Daoy (cell line): ENCODE data around the gene NAV3. TPM values are rescaled to one million over a fixed set of nuclear protein-coding genes. Genes with fewer than 3 reads are reported as not detected.
"Not testable (repeated sequence)": the region's sequence is repeated elsewhere in the genome, so short reads cannot be mapped to it uniquely, and the experiment has no call there.

Experiments used
- DNase-seq: peaks from one replicate; pipeline ENCODE4 v3.0.0-alpha.2; 2015; ENCODE audit warnings: low read depth
- total RNA-seq: library from RNA; depleted of rRNA; stranded (reverse); fragments of >200 nt; shearing (Covaris generic); gene quantifications from 2 replicates; pipeline ENCODE4 v1.2.3, GENCODE V29; 2014

Gene NAV3
- total RNA-seq, 1 experiment from 2014 or later: 34.2 TPM

DNA sequence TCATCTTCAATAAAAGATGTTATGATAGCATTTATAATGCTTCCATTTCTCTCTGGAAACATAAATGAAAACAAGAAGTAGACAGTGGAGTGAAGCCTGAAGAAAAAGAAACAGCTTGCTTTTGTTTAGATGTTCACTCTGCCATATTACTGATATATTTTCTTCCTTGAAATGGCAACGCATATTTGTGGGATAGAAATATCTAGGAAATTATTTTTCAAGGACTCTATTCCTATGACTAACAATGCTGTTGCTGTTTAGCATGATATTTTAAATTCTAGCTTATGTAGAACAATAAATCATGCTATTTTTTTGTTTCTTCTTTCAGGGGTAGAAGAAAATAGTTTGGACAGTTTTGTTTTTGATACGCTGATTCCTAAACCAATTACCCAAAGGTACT lies 359.0 kb downstream of the NAV3 start:
- DNase-seq: no peak

DNA sequence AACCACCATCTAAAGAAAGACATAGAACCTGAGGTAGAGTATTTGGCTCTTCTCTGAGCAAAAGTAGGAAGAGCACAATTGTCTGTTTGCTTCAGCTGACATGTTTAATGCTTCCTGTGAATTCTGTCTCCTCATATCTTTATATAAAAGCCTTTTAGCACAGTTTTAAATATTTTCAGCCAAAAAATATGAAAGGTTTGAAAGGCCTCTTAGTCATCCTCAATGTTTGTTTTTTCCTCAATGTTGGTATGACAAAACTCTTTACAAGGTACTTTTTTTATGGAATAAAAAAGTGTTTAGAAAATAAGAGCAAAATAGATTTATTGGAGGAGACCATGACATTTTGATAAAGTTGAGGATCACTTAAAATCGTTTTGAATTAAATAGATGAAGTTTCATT lies 360.9 kb downstream of the NAV3 start:
- DNase-seq: no peak

DNA sequence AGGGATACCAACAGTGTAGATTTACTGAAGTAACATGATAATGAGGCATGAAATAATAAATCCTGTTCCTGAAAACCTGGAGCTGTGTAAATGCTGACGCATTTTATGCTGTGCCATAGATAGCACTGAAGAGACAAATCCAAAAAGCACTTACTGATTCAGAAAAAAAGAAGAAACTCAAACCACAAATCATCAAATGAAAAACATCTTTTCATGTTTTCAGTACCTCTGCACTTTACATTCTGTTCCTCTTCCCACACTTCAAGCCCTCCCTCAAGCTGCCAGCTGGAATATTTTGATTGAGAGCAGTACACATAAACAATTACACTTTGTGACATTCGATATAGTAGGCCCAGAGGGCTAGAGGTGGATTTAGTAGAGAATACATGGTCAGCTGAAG lies 362.3 kb downstream of the NAV3 start:
- no peak for DNase-seq

DNA sequence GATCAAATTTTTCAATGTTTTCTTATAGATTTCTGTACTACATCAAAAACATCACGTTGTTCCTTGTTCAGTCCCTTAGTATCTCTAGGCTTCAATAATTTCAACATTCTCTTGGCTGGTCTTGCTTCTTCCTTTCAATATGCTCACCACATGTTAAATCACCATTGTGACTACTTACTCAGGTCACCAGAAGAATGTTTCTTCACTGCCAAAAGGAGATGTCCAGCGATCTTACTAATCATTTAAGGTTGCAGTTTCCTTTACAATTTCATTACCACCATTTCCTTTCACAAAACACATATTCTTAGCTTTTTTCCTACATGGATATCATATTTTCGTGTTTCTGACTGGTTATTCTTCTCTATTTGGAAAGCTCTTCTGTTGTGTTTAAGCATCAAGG lies 363.8 kb downstream of the NAV3 start:
- DNase-seq: peak; percentile 23

DNA sequence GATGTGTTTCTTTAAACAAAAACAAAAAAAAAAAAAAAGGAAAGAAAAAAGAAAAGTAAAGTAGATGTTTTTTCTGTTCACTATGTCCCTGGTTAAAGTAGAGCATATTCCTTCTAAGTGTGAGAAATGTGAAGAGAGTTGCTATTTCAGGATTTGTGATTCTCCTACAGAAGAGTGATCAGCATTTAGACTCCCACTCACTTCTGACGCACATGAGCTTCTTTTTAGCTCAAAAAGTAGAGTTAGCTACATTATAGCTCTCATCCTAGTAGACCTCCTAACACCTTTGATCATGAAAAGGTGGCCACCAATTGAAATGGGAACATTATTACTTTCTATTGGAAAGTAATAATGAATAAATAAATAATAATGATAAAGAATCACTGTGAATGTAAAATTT lies 368.2 kb downstream of the NAV3 start:
- no peak for DNase-seq

DNA sequence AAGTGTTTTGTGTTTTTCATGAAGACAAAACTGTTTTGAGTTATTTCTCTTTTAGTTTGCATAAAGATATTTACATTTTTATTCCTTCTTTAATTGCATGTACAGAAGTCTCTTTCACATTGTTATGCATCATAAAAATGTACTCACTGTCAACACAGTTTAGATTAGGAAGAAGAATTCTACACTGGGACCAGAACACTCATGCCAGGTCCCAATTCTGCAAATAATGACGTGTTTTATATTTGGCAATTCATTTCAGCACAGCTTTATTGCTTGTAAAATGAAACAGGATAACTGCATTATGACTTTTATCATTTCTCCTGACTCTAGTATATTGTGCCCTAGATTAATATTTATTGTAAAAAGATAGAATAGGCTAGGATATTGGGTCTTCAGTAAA lies 369.2 kb downstream of the NAV3 start:
- no peak for DNase-seq

DNA sequence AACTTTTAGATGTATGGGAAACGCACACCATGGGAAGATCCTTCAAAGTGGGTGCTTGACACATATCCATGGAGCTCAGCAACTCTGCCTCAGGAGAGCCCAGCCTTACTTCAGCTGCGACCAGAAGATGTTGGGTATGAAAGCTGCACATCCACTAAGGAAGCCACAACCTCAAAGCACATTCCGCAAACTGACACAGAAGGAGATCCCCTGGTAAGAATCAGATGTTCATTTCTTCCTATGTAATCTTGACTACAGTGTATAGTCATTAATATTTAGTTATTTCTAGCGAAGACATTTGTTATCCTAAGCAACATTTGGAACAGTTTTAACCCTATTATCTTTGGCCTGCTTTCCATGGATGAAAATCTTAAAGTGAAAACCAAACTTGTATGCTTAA lies 374.2 kb downstream of the NAV3 start:
- no peak for DNase-seq

DNA sequence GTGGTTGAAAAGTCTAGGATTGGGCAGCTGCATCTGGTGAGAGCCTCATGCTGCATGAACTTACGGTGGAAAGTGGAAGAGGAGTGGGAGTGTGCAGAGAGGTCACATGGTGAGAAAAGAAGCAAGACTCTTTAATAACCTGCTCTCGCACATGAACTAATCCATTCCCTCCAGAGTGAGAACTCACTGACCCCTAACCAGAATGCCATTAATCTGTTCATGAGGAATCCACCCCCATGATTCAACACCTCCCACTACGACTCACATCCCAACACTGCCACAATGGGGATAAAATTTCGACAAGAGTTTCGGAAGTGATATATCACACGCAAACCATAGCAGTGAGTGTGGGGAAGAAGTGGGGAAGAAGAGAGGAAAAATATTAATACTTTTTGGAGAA lies 377.4 kb downstream of the NAV3 start:
- DNase-seq: peak; percentile 25

DNA sequence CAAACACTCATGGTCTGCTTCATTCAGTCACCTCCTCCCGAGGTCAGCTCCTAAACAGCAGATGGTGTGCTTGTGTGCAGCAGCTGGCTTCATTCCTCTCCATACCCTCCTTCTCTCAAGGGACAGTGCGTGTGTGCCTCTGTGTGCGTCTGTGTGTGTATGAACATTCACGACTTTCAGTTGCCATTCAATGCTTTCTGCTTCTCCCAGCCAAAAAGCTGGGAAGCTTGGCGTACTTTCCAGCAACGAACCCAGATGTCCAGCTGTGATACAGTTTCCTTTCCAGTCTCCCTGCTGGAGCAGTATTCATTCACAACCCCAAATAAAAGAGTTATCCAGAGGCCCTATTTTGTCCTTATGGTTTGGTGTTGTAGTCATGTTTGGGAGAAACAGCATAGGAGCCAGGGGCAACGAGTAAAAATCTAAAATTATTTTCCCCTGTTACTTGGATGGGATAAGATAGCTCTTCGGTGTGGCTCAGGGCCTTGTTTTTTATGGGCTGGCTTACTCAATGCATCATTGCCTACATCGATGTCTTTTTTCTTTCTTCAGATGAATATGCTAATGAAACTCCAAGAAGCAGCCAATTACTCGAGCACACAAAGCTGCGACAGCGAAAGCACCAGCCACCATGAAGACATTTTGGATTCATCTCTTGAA lies 379.3 kb downstream of the NAV3 start:
- DNase-seq: no peak

DNA sequence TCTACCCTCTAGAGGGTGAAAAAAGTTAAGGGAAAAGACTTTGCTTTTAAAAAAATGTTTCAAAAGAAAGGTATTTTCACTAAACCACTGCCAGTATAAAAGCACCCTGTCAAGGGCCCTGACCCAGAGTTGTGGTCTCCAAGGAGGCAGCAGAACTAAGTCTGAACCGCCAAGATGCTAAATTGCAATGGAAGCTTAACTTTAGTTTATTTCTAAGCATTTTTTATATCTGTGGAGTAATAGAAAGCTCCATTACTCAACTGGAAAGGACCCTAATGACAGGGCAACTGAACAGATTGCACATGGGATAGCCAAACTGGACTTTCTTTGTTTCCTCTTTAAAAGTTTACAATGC lies 379.8 kb downstream of the NAV3 start:
- no peak for DNase-seq

DNA sequence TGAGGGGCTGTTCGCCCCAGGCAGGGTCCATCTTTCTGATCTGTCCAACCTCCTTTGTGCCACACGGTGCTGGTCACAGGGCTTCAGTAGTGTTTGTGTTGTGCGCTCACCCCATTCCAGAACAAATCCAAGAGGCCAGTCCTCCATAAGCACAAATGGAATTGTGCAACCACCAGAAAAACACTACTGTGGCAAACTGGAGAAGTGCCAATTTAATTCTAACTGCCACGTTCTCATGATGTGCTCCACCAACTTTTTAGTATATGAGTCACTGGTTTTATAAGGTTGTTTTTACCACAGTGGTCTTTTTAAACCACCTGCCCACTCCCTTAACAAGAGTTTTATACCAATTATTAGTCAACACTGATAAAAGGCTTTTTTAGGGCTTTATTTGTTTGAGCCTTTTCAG lies 380.2 kb downstream of the NAV3 start:
- DNase-seq: peak; percentile 57

DNA sequence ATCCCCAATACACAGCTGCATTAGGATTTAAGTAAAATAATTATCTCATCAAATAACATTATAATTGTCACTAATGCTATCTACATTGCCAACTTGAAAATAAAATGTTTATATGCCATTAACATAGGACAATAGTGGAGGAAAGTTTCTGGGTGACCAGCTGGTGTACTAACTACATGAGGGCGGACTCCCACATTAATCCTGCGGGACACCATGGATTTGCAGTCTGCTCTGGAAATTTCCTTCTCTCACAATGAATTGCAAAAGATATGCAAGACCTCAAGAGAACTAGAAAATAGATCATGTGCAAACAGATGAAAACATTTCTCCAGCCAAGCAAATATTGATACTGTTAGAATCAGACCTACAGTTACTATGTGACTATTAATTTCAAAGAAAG lies 390.1 kb downstream of the NAV3 start:
- no peak for DNase-seq

DNA sequence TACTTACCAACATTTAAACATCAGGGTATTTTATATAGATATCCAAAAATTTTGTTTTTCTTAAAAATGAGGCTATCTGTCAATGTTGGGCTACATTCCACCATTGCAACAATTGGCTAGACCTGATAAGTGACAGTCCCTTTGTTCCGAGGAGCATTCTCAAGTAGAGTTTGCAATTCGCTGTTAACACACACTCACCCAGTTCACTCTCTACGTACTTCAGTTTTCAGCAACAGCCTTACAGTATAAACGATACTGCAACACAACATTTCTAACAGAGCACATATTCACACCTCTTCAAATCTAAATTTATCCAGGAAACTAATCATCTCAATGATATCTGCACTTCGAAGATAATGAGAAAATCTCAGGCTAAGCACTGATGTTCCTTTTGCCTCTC lies 393.5 kb downstream of the NAV3 start:
- no peak for DNase-seq

DNA sequence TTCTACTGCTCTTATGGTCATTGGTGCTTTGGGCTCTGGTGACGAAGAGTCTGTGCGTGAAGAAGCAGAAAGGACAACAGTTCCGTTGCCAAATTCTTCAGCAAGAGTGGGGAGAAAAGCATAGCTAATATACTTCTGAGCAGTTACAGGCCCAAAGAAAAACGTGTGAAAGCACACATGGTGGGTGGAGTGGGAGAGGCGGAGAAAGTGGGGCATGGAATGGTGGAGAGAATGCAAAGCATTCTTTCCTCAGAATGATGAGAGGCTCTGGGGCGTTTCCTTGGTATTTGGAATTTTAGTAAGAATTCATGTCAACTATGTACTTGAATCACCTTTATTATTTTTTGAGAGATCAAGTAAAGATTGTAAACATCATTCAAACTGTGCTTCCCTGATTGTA lies 396.1 kb downstream of the NAV3 start:
- no peak for DNase-seq

DNA sequence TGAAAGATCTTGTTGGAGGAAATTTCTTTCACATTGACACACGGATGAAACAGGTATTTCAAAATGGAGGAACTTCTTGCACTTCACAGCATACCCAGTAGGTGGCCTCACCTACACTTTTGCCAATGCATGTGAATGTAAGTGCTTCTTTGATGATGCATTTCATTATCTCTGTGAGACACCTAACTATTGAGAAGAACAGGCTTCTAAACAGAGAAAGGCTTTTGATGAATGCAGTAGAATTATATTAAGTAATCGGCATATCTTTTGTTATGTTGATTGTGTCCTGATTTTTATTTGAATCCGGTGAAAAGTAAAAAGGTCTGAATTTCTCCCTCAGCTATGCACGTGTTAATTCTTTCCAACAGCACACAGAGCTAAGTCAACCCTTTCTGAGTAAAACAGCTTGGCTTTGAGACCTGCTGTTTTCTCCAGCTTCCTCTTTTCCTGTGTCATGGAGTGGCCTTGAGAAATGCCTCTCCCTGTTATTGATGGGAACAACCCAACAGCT lies 399.0 kb downstream of the NAV3 start:
- peak; percentile 51 for DNase-seq

DNA sequence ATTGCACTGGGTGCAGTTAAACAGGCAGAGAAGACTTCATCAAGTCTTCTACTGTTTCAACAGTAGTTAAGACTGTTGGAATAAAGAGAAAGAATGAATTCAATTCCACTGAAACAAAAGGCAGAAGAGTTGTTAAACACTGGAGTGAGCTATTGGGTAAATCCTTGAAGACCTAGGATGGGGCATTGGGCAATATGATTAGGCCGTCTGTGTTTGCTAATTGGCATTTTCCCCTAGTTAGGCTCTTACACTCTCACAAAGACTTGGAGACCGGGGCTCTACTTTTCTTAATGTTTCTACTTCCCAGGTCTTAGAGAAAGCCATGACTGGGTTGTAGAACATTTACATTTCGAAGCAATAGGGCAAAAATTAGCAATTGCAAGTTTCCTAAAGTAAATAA lies 402.1 kb downstream of the NAV3 start:
- DNase-seq: no peak

DNA sequence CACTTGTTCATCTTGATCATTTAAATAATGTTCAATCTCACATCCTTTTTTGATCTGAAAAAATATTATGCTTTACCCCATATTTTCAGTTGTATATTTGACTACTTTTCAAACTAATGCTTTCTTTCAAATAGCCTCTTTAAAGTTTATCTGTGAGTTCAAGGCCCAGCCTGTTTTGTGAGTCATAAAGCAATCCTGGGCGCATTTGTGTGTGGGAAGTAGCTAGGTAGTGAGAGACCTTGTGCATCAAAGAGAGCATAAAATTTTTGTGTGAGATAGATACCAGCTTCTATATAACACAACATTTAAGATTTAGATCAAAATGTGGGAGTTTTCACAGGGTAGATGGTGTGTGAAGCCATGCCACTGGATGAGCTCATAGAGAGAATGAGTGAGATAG lies 405.6 kb downstream of the NAV3 start:
- no peak for DNase-seq

DNA sequence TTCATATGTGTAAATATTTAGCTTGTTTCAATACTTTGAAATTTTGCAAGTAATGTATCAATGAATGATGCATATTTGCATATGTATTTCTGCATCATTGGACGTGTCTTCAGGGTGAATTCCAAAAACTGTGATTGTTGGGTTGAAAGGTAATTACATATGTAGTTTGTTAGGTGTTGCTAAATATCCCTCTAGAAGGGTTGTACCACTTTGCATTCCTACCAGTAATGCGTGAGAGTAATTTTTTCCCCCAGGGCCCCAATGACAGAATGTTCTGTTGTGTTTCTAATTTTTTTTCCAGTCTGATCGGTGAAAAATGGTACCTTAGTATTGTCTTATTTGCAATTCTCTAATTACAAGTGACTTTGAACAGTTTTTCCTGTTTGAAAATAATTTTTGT lies 408.9 kb downstream of the NAV3 start:
- no peak for DNase-seq

DNA sequence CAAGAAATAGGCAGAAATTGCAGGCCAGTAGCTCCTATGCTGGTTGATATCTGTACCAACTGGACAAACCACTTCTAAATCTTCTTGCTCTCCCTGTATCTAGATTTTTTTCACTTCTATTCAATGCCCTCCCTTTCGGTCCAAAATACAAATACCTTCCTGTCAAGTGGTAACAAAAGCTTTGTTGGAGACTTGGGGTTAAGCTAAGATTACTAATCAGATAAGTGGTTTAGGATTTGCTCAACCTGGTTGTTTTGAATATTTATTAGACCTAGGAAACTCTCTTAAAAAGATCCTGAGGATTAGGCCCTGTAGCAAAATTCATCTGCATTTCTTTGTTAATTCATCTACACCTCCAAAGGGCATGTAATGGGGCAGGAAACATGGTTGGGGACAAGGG lies 410.1 kb downstream of the NAV3 start:
- no peak for DNase-seq

DNA sequence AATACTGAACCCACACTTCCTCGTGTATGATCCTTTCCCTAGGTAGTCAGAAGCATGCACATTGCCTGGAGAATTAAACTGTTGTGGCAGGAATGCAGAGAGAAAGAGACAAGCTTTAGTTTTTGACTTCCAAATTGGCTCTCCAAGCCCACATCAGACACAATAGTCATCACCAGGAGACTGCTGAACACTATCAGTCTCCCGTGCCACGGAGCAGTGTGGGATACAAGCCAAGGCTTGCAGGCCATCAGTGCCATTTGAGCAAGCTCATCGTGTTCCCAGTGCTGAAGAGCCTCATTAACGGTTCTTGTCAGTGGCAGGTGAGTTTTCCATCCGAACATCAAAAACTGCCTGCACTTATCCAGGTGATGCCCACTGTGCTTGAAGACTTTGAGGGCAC lies 410.8 kb downstream of the NAV3 start:
- DNase-seq: no peak

DNA sequence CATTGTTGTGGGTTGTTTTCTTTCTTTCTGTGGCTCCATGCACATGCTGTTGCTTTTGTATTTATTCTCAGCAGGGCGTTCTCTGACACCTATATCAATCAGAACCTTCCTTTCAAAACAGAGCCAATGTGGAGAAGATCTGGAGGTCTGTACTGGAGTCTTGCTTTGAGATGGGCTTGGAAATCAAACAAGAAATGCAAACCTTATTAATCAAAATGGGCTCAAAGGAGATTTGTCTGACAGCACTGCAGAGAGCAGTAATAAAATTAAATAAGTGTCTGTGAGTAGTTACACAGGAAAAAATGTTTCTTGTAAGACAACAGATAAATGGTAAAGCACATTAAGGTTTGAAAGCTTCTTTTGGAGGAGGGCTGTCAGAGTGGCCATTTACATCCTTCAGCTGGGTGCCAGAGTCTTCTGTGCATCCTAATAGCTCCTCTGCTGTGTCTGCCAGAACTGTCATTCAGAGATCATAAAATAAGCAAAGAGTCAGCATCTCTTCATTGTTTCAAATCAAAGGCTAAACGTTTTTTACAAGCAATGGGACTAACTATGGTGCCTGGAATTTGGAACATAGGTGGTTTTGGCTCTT lies 414.3 kb downstream of the NAV3 start:
- DNase-seq: no peak

DNA sequence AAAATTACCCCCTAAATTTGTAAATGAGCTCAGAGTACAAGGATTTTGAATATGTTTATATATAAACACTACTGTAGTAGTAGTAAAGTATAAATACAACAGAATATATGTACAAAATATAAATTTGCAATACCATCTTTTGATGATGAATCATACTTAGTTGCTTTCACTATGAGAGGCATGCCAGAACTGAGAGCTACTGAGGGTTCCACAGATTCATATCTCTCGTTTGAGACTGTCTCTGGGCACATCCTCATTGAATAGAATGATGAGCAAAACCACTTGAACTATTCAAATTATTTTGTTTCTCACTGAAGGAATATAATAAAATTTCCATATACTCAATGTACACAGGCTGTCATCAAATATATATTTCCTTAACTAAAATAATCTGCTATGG lies 417.6 kb downstream of the NAV3 start:
- no peak for DNase-seq

DNA sequence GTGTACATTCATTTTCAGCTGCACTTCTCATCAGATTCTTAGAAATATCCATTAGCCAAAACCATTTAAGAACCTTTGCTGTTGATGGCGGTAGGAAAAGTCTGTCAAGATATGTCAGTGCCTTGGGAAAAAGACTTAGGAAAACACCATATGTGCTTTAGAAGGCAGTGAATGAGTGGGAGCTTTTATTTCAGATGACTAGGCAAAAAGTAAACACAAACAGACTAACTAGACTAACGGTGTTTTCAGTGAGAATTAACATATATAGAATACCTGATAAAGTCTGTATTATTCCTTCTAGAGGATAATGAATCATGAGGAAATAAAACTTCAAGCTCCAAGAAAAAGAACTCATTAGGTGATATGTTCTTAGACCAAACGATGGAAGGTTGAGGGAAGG lies 418.9 kb downstream of the NAV3 start:
- no peak for DNase-seq

DNA sequence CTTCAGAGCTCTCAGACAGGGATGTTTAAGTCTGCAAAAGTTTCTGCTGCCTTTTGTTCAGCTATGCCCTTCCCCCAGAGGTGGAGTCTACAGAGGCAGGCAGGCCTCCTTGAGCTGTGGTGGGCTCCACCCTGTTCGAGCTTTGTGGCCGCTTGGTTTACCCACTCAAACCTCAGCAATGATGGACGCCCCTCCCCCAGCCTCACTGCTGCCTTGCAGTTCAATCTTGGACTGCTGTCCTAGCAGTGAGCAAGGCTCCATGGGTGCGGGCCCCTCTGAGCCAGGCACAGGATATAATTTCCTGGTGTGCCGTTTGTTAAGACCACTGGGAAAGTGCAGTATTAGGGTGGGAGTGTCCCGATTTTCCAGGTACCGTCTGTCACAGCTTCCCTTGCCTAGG lies 427.0 kb downstream of the NAV3 start:
- not testable (repeated sequence) for DNase-seq
